ENCODE measurements around the gene MAPK1. TPM values are rescaled to one million over a fixed set of nuclear protein-coding genes. Genes with fewer than 3 reads are reported as not detected.
"Not testable (repeated sequence)": the region's sequence is repeated elsewhere in the genome, so short reads cannot be mapped to it uniquely, and the experiment has no call there.

The MAPK1 gene
- total RNA-seq, 4 donors from 2014 or later: 72.3 to 121 (median 85.2) TPM

- TF ChIP-seq POLR2A (IDR thresholded peaks at IDR 0.05): no peak
- no peak for TF ChIP-seq CTCF (IDR thresholded peaks at IDR 0.05)
- H3K4me3 ChIP-seq (ENCODE audit: low read depth, poor library complexity, severe bottlenecking): no peak overlapping the region
- intact Hi-C loops (cut with DNase I; ENCODE audit: low total_unique reads): no loop called here
- DNase-seq (ENCODE audit: low spot score in 2 of 2): no peak
- 74 to 79% methylated on average over 1 of the region's 1 CpG for WGBS, 2 donors
These were observed 43.0 kb downstream of the MAPK1 start for GRCh38 chr22:21824445-21824912.

DNA sequence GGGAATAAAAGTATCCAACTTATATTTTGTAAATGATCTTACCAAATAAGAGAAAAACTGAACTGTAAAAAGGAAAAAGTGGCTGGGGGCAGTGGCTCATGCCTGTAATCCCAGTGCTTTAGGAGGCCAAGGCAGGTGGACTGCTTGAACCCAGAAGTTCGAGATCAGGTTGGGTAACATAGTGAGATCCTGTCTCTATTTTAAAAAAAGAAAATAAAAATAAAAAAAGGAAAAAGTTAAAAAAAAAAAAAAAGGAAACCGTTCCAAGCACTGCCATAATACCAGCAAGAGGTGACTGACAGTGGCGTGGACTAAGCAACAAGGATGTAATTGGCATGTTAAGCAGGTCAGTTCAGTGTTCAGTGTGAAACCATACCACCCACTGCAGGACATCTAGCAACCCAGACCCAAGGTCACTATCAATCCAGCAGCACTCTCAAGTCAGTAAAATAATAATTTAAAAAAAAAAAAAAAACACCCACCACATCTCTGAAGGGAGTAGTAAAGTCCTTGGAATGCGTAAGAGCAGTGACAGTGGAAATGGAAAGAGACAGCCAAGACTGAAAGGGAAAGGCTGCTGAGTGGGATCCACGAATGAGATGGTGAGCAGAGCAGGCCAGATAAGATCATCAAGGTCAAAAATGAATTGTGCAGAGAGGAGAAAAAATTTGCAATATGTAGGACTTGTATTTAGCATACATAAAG lies 43.6 kb downstream of the MAPK1 start:
- TF ChIP-seq POLR2A (IDR thresholded peaks at IDR 0.05) (no peak), CTCF (IDR thresholded peaks at IDR 0.05) (no peak)
- WGBS, 2 donors: 54 to 77% methylated on average over 5 of the region's 5 CpGs
- intact Hi-C loops (cut with DNase I; ENCODE audit: low total_unique reads): no loop called here

DNA sequence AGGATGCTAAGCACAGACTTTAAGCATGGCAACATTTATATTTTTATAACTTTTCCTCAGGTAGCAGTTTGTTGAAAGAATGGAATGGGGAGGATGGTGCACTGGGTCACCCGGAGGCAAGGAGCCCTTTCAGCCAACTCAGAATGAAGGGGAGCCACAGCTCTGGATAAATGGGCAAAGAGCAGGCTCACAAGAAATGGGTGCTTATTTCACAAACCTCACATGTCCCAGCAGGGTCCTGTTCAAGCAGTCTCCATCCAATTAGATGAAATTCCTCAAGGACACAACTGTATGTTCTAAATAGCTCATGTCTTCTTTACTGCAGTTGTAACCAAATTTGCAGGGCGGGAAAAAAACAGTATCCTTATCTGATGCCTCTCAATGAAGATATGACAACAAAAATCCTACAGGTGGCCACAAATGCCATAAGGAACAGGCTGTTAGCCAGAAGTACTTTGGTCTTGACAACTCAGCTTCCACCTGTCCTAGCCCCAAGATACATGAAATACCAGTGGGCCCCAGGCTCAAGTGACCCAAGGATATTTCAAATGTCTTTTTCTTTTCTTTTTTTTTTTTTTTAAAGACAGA lies 48.2 kb downstream of the MAPK1 start:
- WGBS, 2 donors: 84 to 92% methylated on average over 2 of the region's 2 CpGs
- no peak for TF ChIP-seq CTCF (IDR thresholded peaks at IDR 0.05)
- no peak for TF ChIP-seq POLR2A (IDR thresholded peaks at IDR 0.05)
- intact Hi-C loops (cut with DNase I; ENCODE audit: low total_unique reads): no loop called here
- H3K4me3 ChIP-seq (ENCODE audit: low read depth, poor library complexity, severe bottlenecking): no peak overlapping the region
- DNase-seq (ENCODE audit: low spot score in 2 of 2): no peak

More for the DNA sequence above, 43.6 kb downstream of the MAPK1 start:
- no peak overlapping the region for H3K4me3 ChIP-seq (ENCODE audit: low read depth, poor library complexity, severe bottlenecking)
- DNase-seq (ENCODE audit: low spot score in 2 of 2): no peak

- intact Hi-C loops (cut with DNase I; ENCODE audit: low total_unique reads): no loop called here
- 71 to 73% methylated on average over 8 of the region's 8 CpGs for WGBS, 2 donors
These were observed 48.8 kb downstream of the MAPK1 start for GRCh38 chr22:21818487-21819182.

DNA sequence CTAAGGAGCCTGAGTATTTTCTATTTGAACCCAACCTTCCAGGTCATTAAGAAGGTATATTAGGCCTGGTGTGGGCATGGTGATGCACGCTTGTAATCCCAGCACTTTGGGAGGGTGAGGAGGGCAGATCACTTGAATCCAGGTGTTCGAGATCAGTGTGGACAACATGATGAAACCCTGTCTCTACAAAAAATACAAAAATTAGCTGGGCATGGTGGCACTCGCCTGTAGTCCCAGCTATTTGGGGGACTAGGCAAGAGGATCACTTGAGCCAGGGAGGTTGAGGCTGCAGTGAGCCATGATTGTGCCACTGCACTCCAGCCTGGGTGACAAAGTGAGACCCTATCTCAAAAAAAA lies 50.0 kb downstream of the MAPK1 start:
- intact Hi-C loops (cut with DNase I; ENCODE audit: low total_unique reads); DNase-seq (ENCODE audit: low spot score in 2 of 2); H3K4me3 ChIP-seq (ENCODE audit: low read depth, poor library complexity, severe bottlenecking): not testable (repeated sequence)
- 82 to 92% methylated on average over 3 of the region's 3 CpGs for WGBS, 2 donors

More at GRCh38 chr22:21818487-21819182, 48.8 kb downstream of the MAPK1 start:
- DNase-seq (ENCODE audit: low spot score in 2 of 2): no peak
- no peak for TF ChIP-seq CTCF (IDR thresholded peaks at IDR 0.05)
- TF ChIP-seq POLR2A (IDR thresholded peaks at IDR 0.05): no peak
- no peak overlapping the region for H3K4me3 ChIP-seq (ENCODE audit: low read depth, poor library complexity, severe bottlenecking)

GRCh38 chr22:21816787-21817496 lies 50.5 kb downstream of the MAPK1 start:
- no peak overlapping the region for H3K4me3 ChIP-seq (ENCODE audit: low read depth, poor library complexity, severe bottlenecking)
- 35% methylated on average over 10 of the region's 10 CpGs for WGBS, 2 donors
- no peak for TF ChIP-seq POLR2A (IDR thresholded peaks at IDR 0.05)
- no peak for TF ChIP-seq CTCF (IDR thresholded peaks at IDR 0.05)
- intact Hi-C loops (cut with DNase I; ENCODE audit: low total_unique reads): no loop called here
- no peak for DNase-seq (ENCODE audit: low spot score in 2 of 2)
